HG03103 (cell line): Measurements from ENCODE around the gene CNN2.

Experiments
- ATAC-seq: cut with Tn5 transposase; IDR thresholded peaks from one replicate; pipeline ENCODE4 v1.9.1; 2021; ENCODE audit warnings: low read depth; ENCODE audit not compliant: unreplicated experiment

The CNN2 gene

GRCh38 chr19:995051-995827 lies 31.2 kb upstream of the CNN2 start:
- ATAC-seq = no peak

- no peak for ATAC-seq
Observed at GRCh38 chr19:996051-996838, 30.2 kb upstream of the CNN2 start.

GRCh38 chr19:998064-998463 lies 28.3 kb upstream of the CNN2 start:
- no peak for ATAC-seq

- no peak for ATAC-seq
Observed at GRCh38 chr19:999379-999719, 27.1 kb upstream of the CNN2 start.

GRCh38 chr19:1000095-1000494 lies 26.3 kb upstream of the CNN2 start, which contains the start of gene GRIN3B:
Gene GRIN3B (plus strand): TSS chr19:1000419. CDS start chr19:1000438, 19 bp downstream.
- no peak for ATAC-seq

- ATAC-seq = no peak
Observed at GRCh38 chr19:1000591-1001537, 25.5 kb upstream of the CNN2 start.

- ATAC-seq = no peak
Observed at GRCh38 chr19:1001538-1002166, 24.8 kb upstream of the CNN2 start.

GRCh38 chr19:1002600-1002999 lies 23.8 kb upstream of the CNN2 start:
- no peak for ATAC-seq

GRCh38 chr19:1003283-1003682 lies 23.1 kb upstream of the CNN2 start:
- ATAC-seq = no peak

- ATAC-seq = no peak
Observed at GRCh38 chr19:1004204-1004802, 22.1 kb upstream of the CNN2 start.

GRCh38 chr19:1004803-1005664 lies 21.4 kb upstream of the CNN2 start:
- no peak for ATAC-seq

GRCh38 chr19:1006711-1007398 lies 19.6 kb upstream of the CNN2 start:
- ATAC-seq = no peak

- no peak for ATAC-seq
Observed at GRCh38 chr19:1007399-1008251, 18.8 kb upstream of the CNN2 start.

- ATAC-seq = no peak
Observed at GRCh38 chr19:1008268-1009040, 18.0 kb upstream of the CNN2 start.

GRCh38 chr19:1009041-1009980 lies 17.1 kb upstream of the CNN2 start:
- no peak for ATAC-seq
